ENCODE data around the gene SLC44A1.

The SLC44A1 gene

GRCh38 chr9:105416840-105417239 is 172.4 kb downstream of the SLC44A1 start:
- no peak for TF ChIP-seq ZFX (IDR thresholded peaks at IDR 0.05; ENCODE audit: borderline replicate concordance)
- TF ChIP-seq CTCF (IDR thresholded peaks at IDR 0.05): no peak
- H3K27ac ChIP-seq: no peak overlapping the region

DNA sequence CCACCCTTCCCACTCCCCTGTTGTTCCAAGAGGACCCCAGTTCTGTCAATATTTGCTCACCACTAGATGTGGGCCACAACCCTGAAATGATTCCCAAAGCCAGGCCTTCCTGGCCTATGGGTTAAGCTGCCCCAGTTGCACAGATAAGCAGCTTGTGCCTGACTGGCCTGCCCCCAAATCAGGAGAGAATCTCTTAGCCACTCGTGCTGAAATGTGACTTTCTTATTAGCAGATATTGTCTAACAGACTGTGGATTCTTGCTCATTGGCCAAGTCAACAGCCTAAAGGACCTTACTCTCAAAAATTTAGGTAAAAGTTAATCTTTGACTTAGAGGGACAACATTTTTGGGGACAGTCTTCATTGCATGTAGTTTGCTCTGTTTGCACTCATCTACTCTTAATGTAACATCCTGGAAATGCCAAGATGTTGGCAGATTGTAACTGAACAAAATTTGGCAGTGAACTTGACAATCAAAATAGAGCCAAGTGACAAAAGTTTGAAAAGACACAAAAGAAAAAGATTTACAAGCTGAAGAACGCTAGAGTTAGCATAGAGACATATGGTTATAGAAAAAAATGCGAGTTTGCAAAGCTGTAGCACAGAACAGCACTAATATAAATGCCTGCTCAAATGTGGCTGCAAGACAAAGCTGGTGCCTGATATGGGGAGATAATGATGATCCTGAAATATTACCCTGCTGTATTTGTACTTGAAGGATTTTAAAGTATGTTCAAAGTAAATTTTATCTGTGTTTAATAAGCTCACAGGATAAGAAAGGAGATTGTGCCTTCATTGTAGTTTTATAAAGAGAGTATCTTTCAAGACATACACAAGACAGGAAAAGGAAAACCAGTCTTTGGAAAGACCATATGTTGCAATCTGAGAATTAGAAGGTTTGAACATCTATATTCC is 174.4 kb downstream of the SLC44A1 start:
- H3K27ac ChIP-seq: no peak overlapping the region

GRCh38 chr9:105419816-105420597 is 175.6 kb downstream of the SLC44A1 start:
- no peak for TF ChIP-seq ZFX (IDR thresholded peaks at IDR 0.05; ENCODE audit: borderline replicate concordance)
- no peak for TF ChIP-seq CTCF (IDR thresholded peaks at IDR 0.05)
- H3K27ac ChIP-seq: no peak overlapping the region

More for the DNA sequence above, 174.4 kb downstream of the SLC44A1 start:
- TF ChIP-seq ZFX (IDR thresholded peaks at IDR 0.05; ENCODE audit: borderline replicate concordance) (no peak), CTCF (IDR thresholded peaks at IDR 0.05) (no peak)

GRCh38 chr9:105421154-105421553 is 176.7 kb downstream of the SLC44A1 start:
- H3K27ac ChIP-seq: no peak overlapping the region
- TF ChIP-seq ZFX (IDR thresholded peaks at IDR 0.05; ENCODE audit: borderline replicate concordance): no peak
- TF ChIP-seq CTCF (IDR thresholded peaks at IDR 0.05): no peak

DNA sequence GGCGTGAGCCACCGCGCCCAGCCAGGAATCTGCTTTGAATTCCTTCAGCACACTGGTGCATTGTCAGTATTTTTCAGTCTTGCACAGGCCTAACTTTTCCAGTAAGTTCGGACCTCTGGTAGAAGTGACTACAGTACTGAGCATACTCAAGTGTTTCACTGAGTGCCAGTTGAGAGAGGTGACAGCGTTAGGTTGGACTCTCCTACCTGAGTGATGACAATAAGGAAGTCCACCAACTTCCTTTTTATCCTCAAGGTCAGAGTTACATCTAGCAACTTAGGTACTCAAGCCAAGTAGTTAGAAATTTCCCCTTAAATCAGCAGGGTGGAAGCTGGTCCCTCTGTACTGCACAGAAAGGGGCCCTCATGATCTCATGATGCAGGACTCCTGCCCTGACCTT is 177.4 kb downstream of the SLC44A1 start:
- no peak overlapping the region for H3K27ac ChIP-seq

GRCh38 chr9:105425816-105426433 is 181.5 kb downstream of the SLC44A1 start:
- TF ChIP-seq CTCF (IDR thresholded peaks at IDR 0.05) (peak; percentile 64), ZFX (IDR thresholded peaks at IDR 0.05; ENCODE audit: borderline replicate concordance) (no peak)
- H3K27ac ChIP-seq: no peak overlapping the region

More for the DNA sequence above, 177.4 kb downstream of the SLC44A1 start:
- TF ChIP-seq ZFX (IDR thresholded peaks at IDR 0.05; ENCODE audit: borderline replicate concordance) (no peak), CTCF (IDR thresholded peaks at IDR 0.05) (no peak)
